Hematopoietic multipotent progenitor cell treated with erythropoietin and hydrocortisone succinate and interleukin-3 and kit ligand, for 6 days (in vitro differentiated cells): ENCODE results near the gene NAT10.

ENCODE experiments used
- DNase-seq: peaks from one replicate; pipeline ENCODE4 v3.0.0-alpha.2; 2015

Gene NAT10

DNA sequence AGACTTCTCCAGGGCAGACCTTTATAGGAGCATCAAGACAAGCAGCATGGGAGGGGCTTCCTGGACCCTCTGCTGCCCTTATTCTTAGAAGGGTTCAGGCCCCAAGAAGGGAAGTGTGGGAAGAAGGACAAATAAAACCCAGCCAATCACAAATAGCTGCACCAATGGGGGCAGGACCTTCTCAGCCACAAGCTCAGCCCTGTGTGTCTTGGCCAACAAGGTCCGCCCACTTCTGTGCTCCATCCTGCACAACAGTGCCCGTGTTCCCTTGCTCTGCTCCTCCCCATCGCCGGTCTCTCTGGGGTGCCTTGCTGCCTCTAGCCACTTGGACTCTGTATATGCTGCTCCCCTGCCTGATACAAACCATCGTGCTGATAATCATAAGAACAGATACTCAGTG lies 86.1 kb downstream of the NAT10 start:
- no peak for DNase-seq

GRCh38 chr11:34192481-34193401 lies 87.3 kb downstream of the NAT10 start:
- no peak for DNase-seq

DNA sequence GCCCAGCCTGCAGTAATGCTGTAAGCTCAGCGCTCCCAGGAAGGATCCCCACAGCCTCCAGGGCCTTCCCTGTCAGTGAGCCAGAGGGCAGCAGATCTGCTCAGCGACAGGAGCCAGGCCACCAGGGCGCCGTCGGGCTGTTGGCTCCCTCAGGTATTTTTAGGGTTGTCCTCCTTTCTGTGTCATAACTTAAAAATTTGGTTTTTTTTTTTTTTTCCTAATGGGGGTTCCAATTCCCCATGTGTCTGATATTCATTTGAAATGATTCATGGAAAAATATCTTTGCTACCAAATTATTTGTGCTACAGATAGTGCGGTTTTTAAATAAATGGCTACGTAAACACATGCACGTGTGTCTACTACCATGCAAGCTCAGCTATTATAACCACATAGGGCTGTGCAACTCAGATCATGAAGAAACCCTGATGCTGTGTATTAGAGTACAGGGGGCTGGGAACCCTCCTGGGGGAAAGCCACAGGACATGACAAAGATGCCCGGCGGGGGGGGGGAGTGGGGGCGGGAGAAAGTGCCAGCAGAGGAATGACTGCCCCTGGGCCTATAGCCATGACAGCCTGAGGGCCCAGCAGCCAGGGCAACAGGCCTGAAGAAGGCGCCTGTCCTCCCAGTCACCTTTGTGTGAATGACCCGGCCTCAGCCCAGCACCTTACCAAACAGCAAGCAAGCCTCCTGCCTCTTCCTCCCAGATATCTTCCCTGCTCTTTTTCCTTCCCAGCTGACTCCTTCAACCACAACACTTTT lies 89.3 kb downstream of the NAT10 start:
- DNase-seq, result no peak
